NCI-H748 (cell line): ENCODE results near the gene PIK3R1.

ENCODE experiments used
- DNase-seq: peaks from one replicate; lab custom pipeline; 2025; ENCODE audit not compliant: unreplicated experiment; lab: John Stamatoyannopoulos, UW

PIK3R1 gene

GRCh38 chr5:68290847-68291246 is 75.3 kb downstream of the PIK3R1 start:
- no peak for DNase-seq

- DNase-seq = no peak
Measured at GRCh38 chr5:68292316-68292715, 76.8 kb downstream of the PIK3R1 start.

GRCh38 chr5:68295772-68296171 is 80.2 kb downstream of the PIK3R1 start:
- DNase-seq = peak; percentile 5

- DNase-seq = no peak
Measured at GRCh38 chr5:68296895-68297294, 81.3 kb downstream of the PIK3R1 start.

- DNase-seq = no peak
Measured at GRCh38 chr5:68297656-68298055, 82.1 kb downstream of the PIK3R1 start.

- DNase-seq = no peak
Measured at GRCh38 chr5:68298479-68298878, 82.9 kb downstream of the PIK3R1 start.

GRCh38 chr5:68299105-68299504 is 83.5 kb downstream of the PIK3R1 start:
- no peak for DNase-seq

- DNase-seq = no peak
Measured at GRCh38 chr5:68299575-68299974, 84.0 kb downstream of the PIK3R1 start.

GRCh38 chr5:68303038-68303738 is 87.6 kb downstream of the PIK3R1 start:
- DNase-seq = no peak

- DNase-seq = no peak
Measured at GRCh38 chr5:68303754-68304420, 88.3 kb downstream of the PIK3R1 start.

- DNase-seq = no peak
Measured at GRCh38 chr5:68304421-68305052, 89.0 kb downstream of the PIK3R1 start.

GRCh38 chr5:68305223-68305870 is 89.8 kb downstream of the PIK3R1 start:
- DNase-seq = no peak

GRCh38 chr5:68306361-68307014 is 90.9 kb downstream of the PIK3R1 start:
- no peak for DNase-seq

- no peak for DNase-seq
Measured at GRCh38 chr5:68313336-68313735, 97.8 kb downstream of the PIK3R1 start.

- DNase-seq = no peak
Measured at GRCh38 chr5:68314465-68314864, 98.9 kb downstream of the PIK3R1 start.

- no peak for DNase-seq
Measured at GRCh38 chr5:68315679-68316271, 100.2 kb downstream of the PIK3R1 start.

- no peak for DNase-seq
Measured at GRCh38 chr5:68316469-68316868, 100.9 kb downstream of the PIK3R1 start.

- no peak for DNase-seq
Measured at GRCh38 chr5:68317646-68318045, 102.1 kb downstream of the PIK3R1 start.

- DNase-seq = no peak
Measured at GRCh38 chr5:68318955-68319705, 103.6 kb downstream of the PIK3R1 start.
